DMS114 treated with DMSO at 0.1 percent for 48 hours (cell line): ENCODE measurements around the gene NPAS3.

Source experiments
- DNase-seq: peaks from one replicate; lab custom pipeline; 2025; ENCODE audit not compliant: unreplicated experiment; lab: John Stamatoyannopoulos, UW

Gene NPAS3

DNA sequence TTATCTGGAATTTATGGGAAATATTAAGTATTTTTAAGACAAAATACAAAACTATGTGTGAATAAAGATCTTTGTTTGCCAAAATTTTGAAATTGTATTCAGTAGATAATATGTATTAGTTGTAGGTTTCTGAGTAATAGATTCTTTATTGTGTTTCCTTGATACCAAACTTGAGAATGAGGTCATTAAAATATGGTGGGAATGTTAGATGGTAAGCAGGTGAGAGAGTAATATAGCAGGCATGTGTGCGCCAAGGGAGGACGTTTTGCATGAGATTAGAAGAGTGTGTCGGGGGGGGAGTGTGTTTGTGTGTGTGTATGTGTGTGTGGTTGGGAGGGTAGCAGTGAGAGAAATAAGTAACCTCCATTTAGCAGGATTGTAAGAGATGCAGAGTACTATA, 376.5 kb downstream of the NPAS3 start:
- no peak for DNase-seq

- DNase-seq, result no peak
Observed at GRCh38 chr14:33315721-33316120, 377.0 kb downstream of the NPAS3 start.

GRCh38 chr14:33317675-33318074, 379.0 kb downstream of the NPAS3 start:
- DNase-seq, result no peak

GRCh38 chr14:33323979-33324378, 385.3 kb downstream of the NPAS3 start:
- no peak for DNase-seq

DNA sequence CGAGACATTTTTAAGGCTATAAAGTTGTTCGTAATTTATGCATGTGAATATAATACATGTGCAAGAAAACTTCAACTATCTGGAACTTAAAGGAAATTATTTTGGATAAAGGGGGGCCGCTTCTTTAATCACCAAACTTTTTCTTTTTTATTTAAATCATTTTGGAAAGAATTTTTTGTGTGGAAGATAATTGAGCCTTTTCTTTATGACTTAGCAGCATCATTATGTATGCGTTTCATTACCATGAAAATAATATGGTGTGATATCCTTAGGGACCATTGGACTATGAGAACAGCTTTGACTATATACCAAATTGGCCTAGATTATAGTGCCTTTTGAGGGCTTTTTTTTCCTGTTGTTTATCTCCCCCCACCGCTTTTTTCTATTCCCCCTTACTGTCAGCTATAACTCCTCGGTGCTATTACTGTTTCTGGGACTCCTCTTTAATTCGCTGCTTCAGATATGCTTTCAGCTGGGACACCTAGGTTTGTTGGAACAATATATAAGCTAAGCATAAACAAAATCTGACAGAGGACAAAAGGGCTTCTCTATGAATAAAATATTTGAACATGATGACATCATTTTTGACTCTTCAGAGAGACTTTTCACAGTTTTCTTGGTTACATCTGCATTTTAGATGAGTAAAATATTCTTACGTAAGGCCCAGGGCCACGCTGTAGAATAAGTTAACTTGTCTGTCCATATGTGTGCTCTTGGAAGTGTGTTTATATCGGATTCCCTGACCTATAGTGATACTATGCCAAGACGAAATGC, 392.7 kb downstream of the NPAS3 start:
- DNase-seq, result no peak

DNA sequence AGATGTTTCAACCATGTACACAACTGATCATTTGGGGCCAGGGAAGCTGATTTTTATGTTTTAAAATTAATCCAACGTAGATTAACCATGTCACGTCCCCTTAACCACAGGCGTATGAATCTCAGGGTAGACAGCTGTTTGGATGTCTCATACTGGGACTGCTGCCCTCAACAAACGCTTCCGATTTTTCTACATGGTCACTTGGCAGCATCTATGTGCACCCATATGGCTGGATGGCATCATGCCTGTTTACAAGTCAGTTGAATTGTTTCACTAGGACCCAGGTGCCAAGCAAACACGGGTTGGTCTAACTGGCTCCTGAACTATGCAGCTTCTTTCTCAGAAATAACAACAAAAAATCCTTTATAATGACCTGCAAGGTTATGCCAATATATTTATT, 393.8 kb downstream of the NPAS3 start:
- no peak for DNase-seq

DNA sequence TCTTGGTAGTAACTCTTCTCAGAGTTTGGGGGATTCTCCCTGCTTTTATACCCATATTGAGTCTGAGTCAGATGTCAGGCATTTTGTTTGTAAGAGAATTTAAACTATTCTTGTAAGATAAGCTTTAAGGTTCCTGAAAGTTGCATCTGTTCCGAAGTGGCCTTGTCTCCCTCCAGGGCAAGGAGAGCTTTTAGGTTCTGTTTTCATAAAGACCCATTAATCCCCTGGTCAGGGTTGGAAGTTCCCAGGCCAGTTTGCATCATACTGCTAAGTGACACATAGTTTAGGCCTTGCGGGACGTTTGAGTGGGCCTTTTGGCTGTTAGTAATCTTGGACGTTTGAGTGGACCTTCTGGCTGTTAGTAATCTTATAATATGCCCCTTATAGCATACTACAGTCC, 396.7 kb downstream of the NPAS3 start:
- DNase-seq, result no peak

DNA sequence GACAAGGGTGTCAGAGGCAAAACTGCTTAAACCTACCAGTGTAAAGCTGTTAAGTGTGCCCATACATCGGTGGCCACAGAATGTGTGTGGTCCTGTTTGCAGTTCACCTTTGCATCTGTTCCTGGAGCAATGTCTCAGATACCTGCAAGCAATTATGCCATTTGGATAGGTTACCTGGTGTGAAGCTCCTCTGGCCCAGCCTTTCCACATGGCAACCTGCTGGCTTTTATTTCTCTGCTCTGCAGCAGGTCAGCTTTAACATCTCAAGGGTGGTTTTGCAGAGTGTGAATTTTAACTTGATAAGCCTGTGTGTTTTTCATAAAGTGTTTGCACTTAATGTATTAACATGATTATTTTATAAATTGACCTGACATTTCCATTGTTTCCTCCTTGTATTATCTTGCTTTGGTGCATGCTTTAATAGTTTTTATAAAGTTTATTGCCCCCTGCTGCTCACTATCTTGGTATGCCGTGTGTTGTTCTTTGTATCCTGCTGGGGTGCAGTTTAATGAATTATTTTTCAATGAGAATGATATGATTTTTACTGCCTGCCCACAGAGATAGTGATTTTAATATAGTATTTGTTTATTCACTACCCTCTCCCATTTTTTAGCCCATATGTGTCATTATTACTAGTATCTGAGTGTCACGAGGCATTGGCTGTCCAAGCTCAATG, 403.8 kb downstream of the NPAS3 start:
- no peak for DNase-seq

DNA sequence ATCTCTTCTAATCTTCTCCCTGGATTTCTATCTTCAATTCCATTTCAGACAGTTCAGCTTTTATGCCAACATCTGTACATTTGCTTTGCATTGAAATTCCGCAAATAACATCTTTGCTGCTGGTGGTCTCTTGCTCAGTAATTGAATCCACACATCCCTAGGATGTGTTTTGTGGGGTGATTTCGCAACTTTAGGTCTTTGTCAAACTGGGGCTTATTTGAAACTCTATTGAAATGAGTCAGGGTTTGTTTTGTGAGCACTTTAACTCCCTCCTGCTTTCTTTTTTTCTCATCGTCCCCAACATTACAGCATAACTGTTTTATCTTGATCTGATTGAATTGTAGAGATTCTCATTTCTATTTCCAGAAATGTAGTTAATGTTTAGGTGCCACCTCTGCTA, 404.3 kb downstream of the NPAS3 start:
- DNase-seq, result no peak

GRCh38 chr14:33347796-33348195, 409.1 kb downstream of the NPAS3 start:
- DNase-seq, result no peak

DNA sequence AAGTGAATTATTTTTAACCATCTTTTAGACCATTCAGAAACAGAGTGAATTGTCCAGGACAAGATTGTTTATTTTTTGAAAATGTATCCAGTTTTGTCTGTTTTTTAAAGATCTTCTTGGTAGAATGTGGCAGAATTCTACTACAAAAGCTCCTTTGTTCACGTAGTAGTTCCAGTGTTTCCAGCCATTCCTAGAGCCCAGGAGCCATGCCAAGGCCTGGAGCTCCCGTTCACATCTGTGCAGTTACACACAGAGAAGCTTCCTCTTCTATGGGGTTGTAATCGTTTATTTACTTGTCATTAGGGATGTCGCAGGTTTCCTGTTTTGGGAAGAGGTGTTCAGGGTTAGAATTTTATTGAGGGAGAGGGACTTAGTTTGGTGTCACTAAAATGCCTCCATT, 409.8 kb downstream of the NPAS3 start:
- DNase-seq, result no peak

- no peak for DNase-seq
Observed at GRCh38 chr14:33349871-33350270, 411.2 kb downstream of the NPAS3 start.

- no peak for DNase-seq
Observed at GRCh38 chr14:33350366-33350990, 411.8 kb downstream of the NPAS3 start.

- DNase-seq, result no peak
Observed at GRCh38 chr14:33352821-33353220, 414.1 kb downstream of the NPAS3 start.

- no peak for DNase-seq
Observed at GRCh38 chr14:33356181-33356580, 417.5 kb downstream of the NPAS3 start.

DNA sequence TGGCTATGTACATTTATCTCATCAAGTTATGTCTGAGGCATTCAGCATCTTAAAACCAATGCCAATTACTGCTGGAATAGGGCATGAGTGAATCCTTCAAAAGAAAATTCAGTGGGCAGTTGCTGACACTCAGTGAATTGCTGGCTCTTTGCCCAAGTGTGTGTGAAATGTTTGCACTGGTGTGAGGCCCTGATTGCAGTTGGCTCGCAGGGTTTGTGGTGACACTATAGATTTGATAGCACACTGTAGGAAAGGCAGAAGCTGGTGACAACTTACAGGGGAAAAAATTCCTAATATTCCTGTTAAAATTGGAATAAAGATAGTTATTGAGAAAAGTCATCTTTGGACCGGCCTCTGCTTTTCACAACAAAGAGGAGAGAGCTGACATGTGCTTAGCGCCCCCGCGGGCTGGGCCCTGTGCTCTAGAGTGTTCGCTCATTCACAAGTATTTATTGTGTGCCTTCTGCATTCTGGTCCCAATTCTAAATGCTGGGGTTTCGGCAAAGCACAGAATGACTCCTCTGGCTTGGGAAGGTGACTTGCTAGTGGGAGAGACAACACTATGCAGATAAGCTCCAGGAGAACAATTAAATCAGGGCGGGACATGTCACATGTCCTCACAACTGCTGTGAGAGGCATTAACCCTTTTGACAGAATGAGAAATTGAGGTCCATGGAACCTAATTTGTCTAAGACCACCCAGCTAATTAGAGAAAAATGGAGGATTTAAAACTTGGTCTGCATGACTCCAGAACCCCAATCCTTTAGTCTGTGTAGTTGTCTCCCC, 418.7 kb downstream of the NPAS3 start:
- no peak for DNase-seq

GRCh38 chr14:33359288-33359881, 420.7 kb downstream of the NPAS3 start:
- DNase-seq, result no peak

DNA sequence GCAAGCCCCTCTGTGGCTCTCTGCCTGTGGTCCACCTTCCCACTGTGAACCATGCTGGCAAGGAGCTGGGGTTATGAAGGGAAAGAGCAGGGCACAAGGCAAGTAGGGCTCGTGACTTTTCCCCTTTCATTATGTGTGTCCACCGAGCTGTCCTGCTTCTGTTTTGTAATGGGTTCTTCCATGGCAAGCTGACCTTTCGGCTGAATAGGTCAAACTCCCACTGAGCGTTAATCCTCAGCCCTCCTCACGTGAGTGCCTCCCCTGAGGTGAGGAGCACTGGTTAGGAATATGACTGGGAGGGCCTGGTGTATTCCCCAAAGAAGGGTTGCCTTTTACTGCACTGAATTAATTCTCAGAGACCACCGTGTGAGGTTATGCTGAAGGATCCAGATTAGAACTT, 424.3 kb downstream of the NPAS3 start:
- DNase-seq, result no peak

GRCh38 chr14:33363682-33364081, 425.0 kb downstream of the NPAS3 start:
- DNase-seq, result no peak

DNA sequence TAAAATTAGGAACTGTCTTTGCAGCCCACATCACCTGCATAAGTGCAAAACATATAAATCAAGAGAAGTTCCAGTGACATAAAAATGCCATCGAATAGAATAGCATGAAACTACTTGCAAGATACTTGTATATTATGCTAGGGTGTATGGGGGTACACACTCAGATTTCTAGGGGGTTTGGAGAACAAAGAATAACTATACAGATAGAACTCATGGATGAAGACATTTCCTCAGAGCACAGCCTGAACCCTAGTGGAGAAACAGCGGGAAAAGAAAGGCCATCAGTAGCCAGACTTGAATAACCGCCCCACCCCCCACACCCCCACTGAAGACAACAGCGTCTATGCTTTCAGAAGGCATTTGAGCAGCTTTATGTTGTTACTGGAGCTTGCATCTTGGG, 425.8 kb downstream of the NPAS3 start:
- no peak for DNase-seq

DNA sequence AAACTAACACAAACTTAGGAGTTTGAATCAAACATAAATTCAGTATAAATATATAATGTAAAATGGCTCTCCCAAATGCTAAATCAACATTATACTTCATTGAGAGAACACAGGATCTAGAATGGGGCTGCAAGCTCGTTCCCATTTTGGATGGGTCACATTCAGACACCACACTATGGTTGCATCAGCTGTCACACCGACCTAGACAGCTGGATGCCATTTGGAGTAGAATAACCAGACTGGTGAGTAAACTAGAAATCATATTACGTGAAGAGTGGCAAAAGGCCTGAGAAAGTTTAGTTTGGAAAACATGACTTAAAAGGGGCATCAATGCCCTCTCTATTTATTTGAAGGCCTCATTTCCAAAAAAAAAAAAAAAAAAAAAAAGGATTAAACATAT, 430.4 kb downstream of the NPAS3 start:
- no peak for DNase-seq
